ENCODE measurements around the gene FOXJ1.

GRCh38 chr17:76164331-76164730, 23.3 kb upstream of the FOXJ1 start:
- TF ChIP-seq CTCF (IDR thresholded peaks at IDR 0.05) (no peak), POLR2AphosphoS5 (IDR thresholded peaks at IDR 0.05) (no peak)
